HepG2 (cell line): Measurements from ENCODE around the gene ZDHHC7. TPM values are rescaled to one million over a fixed set of nuclear protein-coding genes. Genes with fewer than 3 reads are reported as not detected.

Experiments used
- CCAR2 ChIP-seq: fragments of 200-400 bp; formaldehyde crosslinking; optimal IDR thresholded peaks from 2 replicates; pipeline ENCODE3; 2018; ENCODE audit warnings: low read depth, mild to moderate bottlenecking, low read length, moderate library complexity
- FOXM1 ChIP-seq: sonication (generic); formaldehyde crosslinking; IDR thresholded peaks from 2 replicates; pipeline ENCODE4 v1.5.0; 2020; ENCODE audit warnings: missing genetic modification reagents
- GLI4 ChIP-seq: sonication (generic); formaldehyde crosslinking; IDR thresholded peaks from 2 replicates; pipeline ENCODE4 v1.5.1; 2020; ENCODE audit warnings: missing genetic modification reagents, mild to moderate bottlenecking, moderate library complexity, borderline replicate concordance
- MEF2D ChIP-seq: sonication (generic); formaldehyde crosslinking; IDR thresholded peaks from 2 replicates; pipeline ENCODE4 v1.5.1; 2020; ENCODE audit warnings: mild to moderate bottlenecking, missing genetic modification reagents
- REXO4 ChIP-seq: sonication (generic); formaldehyde crosslinking; IDR thresholded peaks from 2 replicates; pipeline ENCODE4 v1.8.0; 2022; ENCODE audit warnings: missing genetic modification reagents, mild to moderate bottlenecking, borderline replicate concordance
- U2AF1 ChIP-seq: fragments of 200-400 bp; formaldehyde crosslinking; optimal IDR thresholded peaks from 2 replicates; pipeline ENCODE3; 2017; ENCODE audit warnings: mild to moderate bottlenecking, low read depth, low read length
- ZBTB7B ChIP-seq: sonication (generic); formaldehyde crosslinking; IDR thresholded peaks from 2 replicates; pipeline ENCODE4 v1.4.0; 2020; ENCODE audit warnings: missing genetic modification reagents
- ZFP36 ChIP-seq: fragments of 150-350 bp; IDR thresholded peaks from 2 replicates; pipeline ENCODE4 v1.6.1; 2018; ENCODE audit warnings: borderline replicate concordance, low read length, low read depth; ENCODE audit not compliant: partially characterized antibody
- ZFP36L1 ChIP-seq: sonication (generic); formaldehyde crosslinking; IDR thresholded peaks from 2 replicates; pipeline ENCODE4 v1.8.0; 2022; ENCODE audit warnings: mild to moderate bottlenecking, missing genetic modification reagents, moderate library complexity
- ZFP36L2 ChIP-seq: sonication (generic); formaldehyde crosslinking; IDR thresholded peaks from 2 replicates; pipeline ENCODE4 v1.4.0; 2020; ENCODE audit warnings: missing genetic modification reagents
- ZNF232 ChIP-seq: sonication (generic); formaldehyde crosslinking; IDR thresholded peaks from 2 replicates; pipeline ENCODE4 v1.4.0; 2020; ENCODE audit warnings: missing genetic modification reagents, borderline replicate concordance
- ZNF749 ChIP-seq: sonication (generic); formaldehyde crosslinking; IDR thresholded peaks from 2 replicates; pipeline ENCODE4 v1.8.0; 2022; ENCODE audit warnings: mild to moderate bottlenecking, missing genetic modification reagents, moderate library complexity, borderline replicate concordance
- polyA plus RNA-seq, 8 experiments: library from polyadenylated mRNA; depleted of rRNA in 3 of 8; stranded (reverse) in 7 of 8; unstranded in 1 of 8; fragments of >200 nt; fragmentation: Illumina TruSeq in 4 of 8; extraction: Trizol in 4 of 8; gene quantifications; 2 replicates each; pipeline versions ENCODE4 v1.2.1 to v1.2.3, GENCODE V29; 2011 to 2016; ENCODE audit warnings: low read depth in 4 of 8, missing spikeins in 1 of 8, mixed read lengths in 1 of 8; ENCODE audit not compliant: insufficient read depth in 1 of 8
- total RNA-seq, 5 experiments: library from RNA; depleted of rRNA; stranded (reverse); fragments of >200 nt; fragmentation: Illumina TruSeq; extraction: Trizol; gene quantifications; 2 replicates each; pipeline ENCODE4 v1.2.3, GENCODE V29; 2016; ENCODE audit warnings: low read depth in 1 of 5
- TF ChIP-seq, protein P1 (sequence below), 2 experiments: sonication (generic) in 1 of 2; formaldehyde crosslinking in 1 of 2; IDR thresholded peaks; 2 replicates each; pipeline versions ENCODE4 v1.6.1 to v1.9.0; 2014 to 2022; ENCODE audit warnings: antibody characterized with exemption in 1 of 2, borderline replicate concordance in 1 of 2, inconsistent platforms in 1 of 2, low read depth in 1 of 2, missing genetic modification reagents in 1 of 2
- TF ChIP-seq, protein P2 (sequence below): sonication (generic); formaldehyde crosslinking; IDR thresholded peaks from 2 replicates; pipeline ENCODE4 v1.4.0; 2020; ENCODE audit warnings: missing genetic modification reagents, mild to moderate bottlenecking, borderline replicate concordance
- TF ChIP-seq, protein P3 (sequence below): IDR thresholded peaks from 2 replicates; pipeline ENCODE4 v1.6.1; 2016; ENCODE audit warnings: missing compliant biosample characterization, missing genetic modification reagents, borderline replicate concordance
- TF ChIP-seq, protein P4 (sequence below): sonication (generic); formaldehyde crosslinking; IDR thresholded peaks from 2 replicates; pipeline ENCODE4 v1.4.0; 2020; ENCODE audit warnings: missing genetic modification reagents, low read depth, mild to moderate bottlenecking, borderline replicate concordance

The ZDHHC7 gene
- total and polyA plus RNA-seq, 2 of the 13 experiments (the other 11 are each of a cell fraction or from before 2014, with no cell fraction given): 46.8 to 67.6 TPM

DNA sequence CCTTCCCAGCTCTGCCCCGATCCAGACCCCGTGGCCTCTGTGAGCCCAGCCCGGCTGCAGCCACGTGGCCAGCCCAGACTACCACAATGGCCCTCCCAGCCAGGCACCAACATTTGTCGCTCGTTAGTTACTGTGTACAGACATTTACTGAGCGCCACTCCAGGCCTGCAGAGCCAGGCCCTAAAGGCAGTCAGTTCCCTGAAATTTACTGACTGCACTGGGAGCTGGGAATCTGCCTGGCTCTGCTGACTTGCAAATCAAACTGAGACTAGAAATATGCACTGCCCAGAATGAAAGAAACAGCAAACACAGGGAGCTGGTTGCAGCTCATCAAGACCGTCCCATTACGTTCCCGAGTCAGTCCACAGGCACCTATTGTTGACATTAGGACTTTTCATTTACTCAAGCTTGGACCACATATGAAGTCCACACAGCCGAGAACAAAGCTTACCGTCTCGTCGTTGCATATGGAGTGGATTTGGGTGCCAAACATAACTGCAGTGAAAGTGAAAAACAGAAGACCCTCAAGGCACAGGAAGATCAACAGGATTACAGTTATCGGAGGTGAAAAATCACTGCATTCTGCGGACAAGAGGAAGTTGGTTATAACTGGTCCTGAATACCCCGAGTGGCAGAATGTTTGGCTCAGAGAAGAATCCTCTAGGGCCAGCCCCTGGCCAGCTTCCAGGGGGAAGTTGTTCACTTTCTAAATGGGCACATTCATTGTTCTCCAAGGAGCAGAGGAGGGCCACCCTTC lies 34.5 kb downstream of the ZDHHC7 start (continued):
- TF ChIP-seq, protein P1, sequence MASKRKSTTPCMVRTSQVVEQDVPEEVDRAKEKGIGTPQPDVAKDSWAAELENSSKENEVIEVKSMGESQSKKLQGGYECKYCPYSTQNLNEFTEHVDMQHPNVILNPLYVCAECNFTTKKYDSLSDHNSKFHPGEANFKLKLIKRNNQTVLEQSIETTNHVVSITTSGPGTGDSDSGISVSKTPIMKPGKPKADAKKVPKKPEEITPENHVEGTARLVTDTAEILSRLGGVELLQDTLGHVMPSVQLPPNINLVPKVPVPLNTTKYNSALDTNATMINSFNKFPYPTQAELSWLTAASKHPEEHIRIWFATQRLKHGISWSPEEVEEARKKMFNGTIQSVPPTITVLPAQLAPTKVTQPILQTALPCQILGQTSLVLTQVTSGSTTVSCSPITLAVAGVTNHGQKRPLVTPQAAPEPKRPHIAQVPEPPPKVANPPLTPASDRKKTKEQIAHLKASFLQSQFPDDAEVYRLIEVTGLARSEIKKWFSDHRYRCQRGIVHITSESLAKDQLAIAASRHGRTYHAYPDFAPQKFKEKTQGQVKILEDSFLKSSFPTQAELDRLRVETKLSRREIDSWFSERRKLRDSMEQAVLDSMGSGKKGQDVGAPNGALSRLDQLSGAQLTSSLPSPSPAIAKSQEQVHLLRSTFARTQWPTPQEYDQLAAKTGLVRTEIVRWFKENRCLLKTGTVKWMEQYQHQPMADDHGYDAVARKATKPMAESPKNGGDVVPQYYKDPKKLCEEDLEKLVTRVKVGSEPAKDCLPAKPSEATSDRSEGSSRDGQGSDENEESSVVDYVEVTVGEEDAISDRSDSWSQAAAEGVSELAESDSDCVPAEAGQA (IDR thresholded peaks at IDR 0.05; ENCODE audit: low read depth): no peak; the same call in 1 of the 2 replicates
- TF ChIP-seq, protein P1 (CRISPR knock-in tag; IDR thresholded peaks at IDR 0.05; ENCODE audit: borderline replicate concordance): no peak
- TF ChIP-seq ZFP36L2 (no peak), ZNF749 (CRISPR knock-in tag) (no peak), REXO4 (CRISPR knock-in tag) (no peak), MEF2D (CRISPR knock-in tag) (no peak; the same call in 1 of the 2 replicates), CCAR2 (no peak), ZBTB7B (CRISPR knock-in tag) (peak; percentile 85), U2AF1 (no peak), GLI4 (CRISPR knock-in tag) (no peak), ZNF232 (no peak), ZFP36 (no peak), FOXM1 (CRISPR knock-in tag) (no peak), ZFP36L1 (CRISPR knock-in tag) (no peak)
- TF ChIP-seq, protein P2, sequence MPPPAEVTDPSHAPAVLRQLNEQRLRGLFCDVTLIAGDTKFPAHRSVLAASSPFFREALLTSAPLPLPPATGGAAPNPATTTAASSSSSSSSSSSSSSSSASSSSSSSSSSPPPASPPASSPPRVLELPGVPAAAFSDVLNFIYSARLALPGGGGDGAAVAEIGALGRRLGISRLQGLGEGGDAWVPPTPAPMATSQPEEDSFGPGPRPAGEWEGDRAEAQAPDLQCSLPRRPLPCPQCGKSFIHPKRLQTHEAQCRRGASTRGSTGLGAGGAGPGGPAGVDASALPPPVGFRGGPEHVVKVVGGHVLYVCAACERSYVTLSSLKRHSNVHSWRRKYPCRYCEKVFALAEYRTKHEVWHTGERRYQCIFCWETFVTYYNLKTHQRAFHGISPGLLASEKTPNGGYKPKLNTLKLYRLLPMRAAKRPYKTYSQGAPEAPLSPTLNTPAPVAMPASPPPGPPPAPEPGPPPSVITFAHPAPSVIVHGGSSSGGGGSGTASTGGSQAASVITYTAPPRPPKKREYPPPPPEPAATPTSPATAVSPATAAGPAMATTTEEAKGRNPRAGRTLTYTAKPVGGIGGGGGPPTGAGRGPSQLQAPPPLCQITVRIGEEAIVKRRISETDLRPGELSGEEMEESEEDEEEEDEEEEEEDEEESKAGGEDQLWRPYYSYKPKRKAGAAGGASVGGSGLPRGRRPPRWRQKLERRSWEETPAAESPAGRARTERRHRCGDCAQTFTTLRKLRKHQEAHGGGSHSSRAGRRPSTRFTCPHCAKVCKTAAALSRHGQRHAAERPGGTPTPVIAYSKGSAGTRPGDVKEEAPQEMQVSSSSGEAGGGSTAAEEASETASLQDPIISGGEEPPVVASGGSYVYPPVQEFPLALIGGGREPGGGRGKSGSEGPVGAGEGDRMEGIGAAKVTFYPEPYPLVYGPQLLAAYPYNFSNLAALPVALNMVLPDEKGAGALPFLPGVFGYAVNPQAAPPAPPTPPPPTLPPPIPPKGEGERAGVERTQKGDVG: peak; percentile 78; the same call in 1 of the 2 replicates
- TF ChIP-seq, protein P3, sequence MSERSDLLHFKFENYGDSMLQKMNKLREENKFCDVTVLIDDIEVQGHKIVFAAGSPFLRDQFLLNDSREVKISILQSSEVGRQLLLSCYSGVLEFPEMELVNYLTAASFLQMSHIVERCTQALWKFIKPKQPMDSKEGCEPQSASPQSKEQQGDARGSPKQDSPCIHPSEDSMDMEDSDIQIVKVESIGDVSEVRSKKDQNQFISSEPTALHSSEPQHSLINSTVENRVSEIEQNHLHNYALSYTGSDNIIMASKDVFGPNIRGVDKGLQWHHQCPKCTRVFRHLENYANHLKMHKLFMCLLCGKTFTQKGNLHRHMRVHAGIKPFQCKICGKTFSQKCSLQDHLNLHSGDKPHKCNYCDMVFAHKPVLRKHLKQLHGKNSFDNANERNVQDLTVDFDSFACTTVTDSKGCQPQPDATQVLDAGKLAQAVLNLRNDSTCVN (CRISPR knock-in tag): peak; percentile 87; the same call in 1 of the 2 replicates
- TF ChIP-seq, protein P4, sequence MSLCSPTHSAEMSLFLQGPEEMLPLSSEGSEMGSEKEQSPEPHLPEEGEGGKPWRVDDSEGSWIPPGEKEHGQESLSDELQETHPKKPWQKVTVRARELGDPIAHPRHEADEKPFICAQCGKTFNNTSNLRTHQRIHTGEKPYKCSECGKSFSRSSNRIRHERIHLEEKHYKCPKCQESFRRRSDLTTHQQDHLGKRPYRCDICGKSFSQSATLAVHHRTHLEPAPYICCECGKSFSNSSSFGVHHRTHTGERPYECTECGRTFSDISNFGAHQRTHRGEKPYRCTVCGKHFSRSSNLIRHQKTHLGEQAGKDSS (CRISPR knock-in tag): 0 out of 2 replicates have a peak, but pooled peaks have one; percentile 50
